Esophagus muscularis mucosa (tissue), 4 donors: ENCODE results near the gene MYLK.

Experiments used
- EP300 ChIP-seq: sonication (generic); formaldehyde crosslinking; IDR thresholded peaks from one replicate; pipeline ENCODE4 v1.6.1; 2017; ENCODE audit warnings: antibody characterized with exemption
- POLR2A ChIP-seq: fragments of 450-650 bp; IDR thresholded peaks from one replicate; pipeline ENCODE4 v1.6.1; 2017; ENCODE audit warnings: antibody characterized with exemption, moderate library complexity, mild to moderate bottlenecking, low read depth
- TF ChIP-seq, protein P1 (sequence below), 3 experiments: fragments of 200-600 bp in 2 of 3; fragments of 450-650 bp in 1 of 3; sonication (generic) in 2 of 3; IDR thresholded peaks; one replicate each; pipeline ENCODE4 v1.5.1; 2017 to 2019; ENCODE audit warnings: antibody characterized with exemption in 3 of 3, mild to moderate bottlenecking in 2 of 3, moderate library complexity in 1 of 3

DNA sequence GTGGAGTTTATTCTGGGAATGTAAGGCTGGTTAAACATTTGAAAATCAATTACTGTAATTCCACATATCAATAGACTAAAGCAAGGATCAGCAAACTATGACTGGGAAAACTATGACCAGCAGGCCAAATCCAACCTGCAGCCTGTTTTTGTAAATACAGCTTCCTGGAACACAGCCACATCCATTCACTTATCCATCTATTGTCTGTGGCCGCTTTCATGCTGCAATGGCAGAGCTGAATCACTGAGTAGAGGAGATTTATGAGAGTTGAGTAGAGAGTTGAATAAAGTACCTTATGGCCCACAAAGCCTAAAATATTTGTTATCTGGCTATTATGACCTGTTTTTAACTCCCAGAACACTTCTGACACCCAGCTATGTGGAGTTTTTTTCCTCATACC is 12.2 kb downstream of the MYLK start:
- TF ChIP-seq POLR2A (no peak), EP300 (no peak)
- TF ChIP-seq, protein P1, sequence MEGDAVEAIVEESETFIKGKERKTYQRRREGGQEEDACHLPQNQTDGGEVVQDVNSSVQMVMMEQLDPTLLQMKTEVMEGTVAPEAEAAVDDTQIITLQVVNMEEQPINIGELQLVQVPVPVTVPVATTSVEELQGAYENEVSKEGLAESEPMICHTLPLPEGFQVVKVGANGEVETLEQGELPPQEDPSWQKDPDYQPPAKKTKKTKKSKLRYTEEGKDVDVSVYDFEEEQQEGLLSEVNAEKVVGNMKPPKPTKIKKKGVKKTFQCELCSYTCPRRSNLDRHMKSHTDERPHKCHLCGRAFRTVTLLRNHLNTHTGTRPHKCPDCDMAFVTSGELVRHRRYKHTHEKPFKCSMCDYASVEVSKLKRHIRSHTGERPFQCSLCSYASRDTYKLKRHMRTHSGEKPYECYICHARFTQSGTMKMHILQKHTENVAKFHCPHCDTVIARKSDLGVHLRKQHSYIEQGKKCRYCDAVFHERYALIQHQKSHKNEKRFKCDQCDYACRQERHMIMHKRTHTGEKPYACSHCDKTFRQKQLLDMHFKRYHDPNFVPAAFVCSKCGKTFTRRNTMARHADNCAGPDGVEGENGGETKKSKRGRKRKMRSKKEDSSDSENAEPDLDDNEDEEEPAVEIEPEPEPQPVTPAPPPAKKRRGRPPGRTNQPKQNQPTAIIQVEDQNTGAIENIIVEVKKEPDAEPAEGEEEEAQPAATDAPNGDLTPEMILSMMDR (IDR thresholded peaks at IDR 0.05), result no peak
